ENCODE results near the gene PLPP2.

- TF ChIP-seq CTCF (IDR thresholded peaks at IDR 0.05) = no peak
- no peak for TF ChIP-seq POLR2A (IDR thresholded peaks at IDR 0.05)
Observed at GRCh38 chr19:275958-276646, 15.1 kb downstream of the PLPP2 start.
